ENCODE results near the gene UBP1. TPM values are rescaled to one million over a fixed set of nuclear protein-coding genes. Genes with fewer than 3 reads are reported as not detected.
A peak's percentile ranks its signal among the peaks of the same experiment; 100 is the strongest.

UBP1 gene
- total RNA-seq, 1 donor from 2014 or later, result 74.1 TPM

DNA sequence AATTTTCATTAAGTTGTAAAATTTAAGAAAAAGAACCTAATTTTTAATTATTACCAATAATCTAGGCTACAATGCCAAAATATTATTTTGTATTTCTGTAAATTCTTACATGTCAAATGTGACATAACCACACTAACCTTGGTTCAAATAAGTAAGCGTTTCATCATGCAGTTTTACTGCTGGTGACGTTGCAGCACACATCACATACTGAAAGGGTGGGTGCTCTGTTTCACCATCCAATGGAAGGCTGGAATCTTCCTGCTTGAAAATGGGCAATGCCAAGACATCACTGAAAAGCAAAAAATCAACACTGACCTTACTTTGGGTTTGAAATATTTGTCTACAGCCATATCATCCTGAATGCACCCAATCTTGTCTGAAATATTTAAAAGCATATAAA is 14.8 kb downstream of the UBP1 start:
- Histone ChIP-seq H3K9ac (no peak overlapping the region), H2AFZ (replicated peaks) (no peak overlapping the region), H3K4me1 (peaks cover 42% of the 10 kb centered on the region), H3F3A (ENCODE audit: low read depth) (peaks cover 20% of the 10 kb centered on the region), H3K27me3 (no peaks in the 10 kb centered on the region), H3K27ac (no peak overlapping the region), H3K79me2 (ENCODE audit: low read depth) (peaks cover 96% of the 10 kb centered on the region), H3K4me2 (peak overlapping the region; percentile 50), H4K20me1 (ENCODE audit: low read depth) (peaks cover 74% of the 10 kb centered on the region), H3K4me3 (no peak overlapping the region), H3K9me3 (ENCODE audit: low read depth) (no peaks in the 10 kb centered on the region), H3K36me3 (peaks cover 13% of the 10 kb centered on the region)
- TF ChIP-seq EZH2 (IDR thresholded peaks at IDR 0.05), result no peak
- TF ChIP-seq EZH2phosphoT487 (IDR thresholded peaks at IDR 0.05), result no peak
- TF ChIP-seq, protein P1, sequence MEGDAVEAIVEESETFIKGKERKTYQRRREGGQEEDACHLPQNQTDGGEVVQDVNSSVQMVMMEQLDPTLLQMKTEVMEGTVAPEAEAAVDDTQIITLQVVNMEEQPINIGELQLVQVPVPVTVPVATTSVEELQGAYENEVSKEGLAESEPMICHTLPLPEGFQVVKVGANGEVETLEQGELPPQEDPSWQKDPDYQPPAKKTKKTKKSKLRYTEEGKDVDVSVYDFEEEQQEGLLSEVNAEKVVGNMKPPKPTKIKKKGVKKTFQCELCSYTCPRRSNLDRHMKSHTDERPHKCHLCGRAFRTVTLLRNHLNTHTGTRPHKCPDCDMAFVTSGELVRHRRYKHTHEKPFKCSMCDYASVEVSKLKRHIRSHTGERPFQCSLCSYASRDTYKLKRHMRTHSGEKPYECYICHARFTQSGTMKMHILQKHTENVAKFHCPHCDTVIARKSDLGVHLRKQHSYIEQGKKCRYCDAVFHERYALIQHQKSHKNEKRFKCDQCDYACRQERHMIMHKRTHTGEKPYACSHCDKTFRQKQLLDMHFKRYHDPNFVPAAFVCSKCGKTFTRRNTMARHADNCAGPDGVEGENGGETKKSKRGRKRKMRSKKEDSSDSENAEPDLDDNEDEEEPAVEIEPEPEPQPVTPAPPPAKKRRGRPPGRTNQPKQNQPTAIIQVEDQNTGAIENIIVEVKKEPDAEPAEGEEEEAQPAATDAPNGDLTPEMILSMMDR (IDR thresholded peaks at IDR 0.05), result no peak
- H3K27me3 Mint-ChIP-seq (ENCODE audit: insufficient read depth, low read depth), result peaks cover 7% of the 10 kb centered on the region
- H3K4me3 Mint-ChIP-seq, result no peak overlapping the region
- no peak for DNase-seq (ENCODE audit: low spot score)
- H3K9me3 Mint-ChIP-seq, result no peaks in the 10 kb centered on the region
- H3K27ac Mint-ChIP-seq, result no peak overlapping the region
- H3K36me3 Mint-ChIP-seq, result peaks cover 26% of the 10 kb centered on the region
- peaks cover 41% of the 10 kb centered on the region for H3K4me1 Mint-ChIP-seq

DNA sequence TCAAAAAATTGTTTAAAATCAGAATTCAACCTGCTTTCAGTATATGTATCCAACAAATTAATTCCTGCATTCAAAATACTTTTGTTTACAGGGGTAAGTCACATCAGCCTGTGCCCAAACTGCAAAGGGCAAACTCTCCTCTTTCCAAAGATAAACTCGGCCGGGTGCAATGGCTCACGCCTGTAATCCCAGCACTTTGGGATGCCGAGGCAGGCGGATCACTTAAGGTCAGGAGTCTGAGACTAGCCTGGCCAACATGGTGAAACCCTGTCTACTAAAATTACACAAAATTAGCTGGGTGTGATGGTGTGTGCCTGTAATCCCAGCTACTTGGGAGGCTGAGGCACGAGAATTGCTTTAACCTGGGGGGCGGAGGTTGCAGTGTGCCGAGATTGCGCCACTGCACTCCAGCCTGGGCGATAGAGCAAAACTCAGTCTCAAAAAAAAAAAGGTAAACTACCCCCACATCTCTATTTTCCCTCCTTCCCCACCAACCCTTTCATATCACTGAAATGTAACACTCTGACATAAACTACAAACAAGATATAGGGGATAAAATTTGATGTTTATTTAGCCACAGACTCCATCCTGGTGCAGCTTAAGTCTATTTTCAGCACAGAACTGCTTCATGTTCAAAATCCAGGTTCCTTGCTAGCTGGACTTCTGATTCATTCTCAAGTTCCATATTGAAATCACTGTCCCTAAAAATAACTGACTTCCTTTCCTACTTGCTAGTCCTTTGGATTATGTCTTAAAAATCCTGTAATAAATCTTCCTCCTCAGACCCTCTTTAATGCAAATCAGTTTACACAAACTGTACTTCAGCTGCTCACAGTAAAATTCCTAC is 15.4 kb downstream of the UBP1 start:
- H3K4me3 ChIP-seq, result no peak overlapping the region
- TF ChIP-seq EZH2phosphoT487 (IDR thresholded peaks at IDR 0.05) (no peak), EZH2 (IDR thresholded peaks at IDR 0.05) (no peak)
- H3F3A ChIP-seq (ENCODE audit: low read depth), result peaks cover 20% of the 10 kb centered on the region
- no peaks in the 10 kb centered on the region for H3K9me3 ChIP-seq (ENCODE audit: low read depth)
- peaks cover 36% of the 10 kb centered on the region for H3K4me1 Mint-ChIP-seq
- DNase-seq (ENCODE audit: low spot score), result no peak
- peaks cover 96% of the 10 kb centered on the region for H3K79me2 ChIP-seq (ENCODE audit: low read depth)
- H2AFZ ChIP-seq (replicated peaks), result no peak overlapping the region
- peaks cover 41% of the 10 kb centered on the region for H3K4me1 ChIP-seq
- no peak overlapping the region for H3K27ac Mint-ChIP-seq
- no peaks in the 10 kb centered on the region for H3K9me3 Mint-ChIP-seq
- peaks cover 67% of the 10 kb centered on the region for H4K20me1 ChIP-seq (ENCODE audit: low read depth)
- peaks cover 7% of the 10 kb centered on the region for H3K27me3 Mint-ChIP-seq (ENCODE audit: insufficient read depth, low read depth)
- H3K36me3 Mint-ChIP-seq, result peaks cover 28% of the 10 kb centered on the region
- no peak overlapping the region for H3K9ac ChIP-seq
- H3K4me3 Mint-ChIP-seq, result no peak overlapping the region
- H3K27ac ChIP-seq, result no peak overlapping the region
- peak overlapping the region; percentile 50 for H3K4me2 ChIP-seq
- H3K36me3 ChIP-seq, result peaks cover 16% of the 10 kb centered on the region
- no peaks in the 10 kb centered on the region for H3K27me3 ChIP-seq

DNA sequence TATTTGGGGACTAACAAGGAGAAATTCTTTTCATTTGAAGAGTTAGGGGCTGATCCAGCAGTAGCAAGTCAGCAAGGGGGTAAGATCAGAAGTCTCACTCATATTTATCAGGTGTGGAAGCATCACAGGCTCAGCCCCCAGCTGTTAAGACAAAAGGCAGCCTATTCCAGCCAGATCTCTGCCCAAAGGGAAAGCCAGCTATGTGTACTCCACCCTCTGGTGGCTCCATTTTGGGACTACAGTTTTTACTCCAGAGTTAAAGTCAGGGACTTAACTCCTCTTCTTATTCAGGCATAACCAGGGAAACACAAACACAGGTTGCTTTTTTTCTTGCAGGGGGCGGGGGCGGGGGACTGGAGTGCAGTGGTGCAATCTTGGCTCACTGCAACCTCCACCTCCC is 19.2 kb downstream of the UBP1 start:
- Histone ChIP-seq H3K79me2 (ENCODE audit: low read depth) (peaks cover 79% of the 10 kb centered on the region), H3F3A (ENCODE audit: low read depth) (peaks cover under 1% of the 10 kb centered on the region), H3K9ac (no peak overlapping the region), H3K36me3 (peaks cover 19% of the 10 kb centered on the region), H3K9me3 (ENCODE audit: low read depth) (no peaks in the 10 kb centered on the region), H2AFZ (replicated peaks) (no peak overlapping the region), H3K27me3 (no peaks in the 10 kb centered on the region), H4K20me1 (ENCODE audit: low read depth) (peaks cover 37% of the 10 kb centered on the region), H3K27ac (no peak overlapping the region), H3K4me1 (peaks cover 12% of the 10 kb centered on the region), H3K4me3 (no peak overlapping the region), H3K4me2 (no peak overlapping the region)
- H3K4me3 Mint-ChIP-seq, result no peak overlapping the region
- peaks cover 31% of the 10 kb centered on the region for H3K36me3 Mint-ChIP-seq
- H3K27me3 Mint-ChIP-seq (ENCODE audit: insufficient read depth, low read depth), result peaks cover 7% of the 10 kb centered on the region
- H3K27ac Mint-ChIP-seq, result no peak overlapping the region
- TF ChIP-seq EZH2 (IDR thresholded peaks at IDR 0.05), result no peak
- TF ChIP-seq, protein P1 (IDR thresholded peaks at IDR 0.05), result no peak
- no peak for TF ChIP-seq EZH2phosphoT487 (IDR thresholded peaks at IDR 0.05)
- peaks cover 9% of the 10 kb centered on the region for H3K4me1 Mint-ChIP-seq
- H3K9me3 Mint-ChIP-seq, result no peaks in the 10 kb centered on the region
- DNase-seq (ENCODE audit: low spot score), result no peak

DNA sequence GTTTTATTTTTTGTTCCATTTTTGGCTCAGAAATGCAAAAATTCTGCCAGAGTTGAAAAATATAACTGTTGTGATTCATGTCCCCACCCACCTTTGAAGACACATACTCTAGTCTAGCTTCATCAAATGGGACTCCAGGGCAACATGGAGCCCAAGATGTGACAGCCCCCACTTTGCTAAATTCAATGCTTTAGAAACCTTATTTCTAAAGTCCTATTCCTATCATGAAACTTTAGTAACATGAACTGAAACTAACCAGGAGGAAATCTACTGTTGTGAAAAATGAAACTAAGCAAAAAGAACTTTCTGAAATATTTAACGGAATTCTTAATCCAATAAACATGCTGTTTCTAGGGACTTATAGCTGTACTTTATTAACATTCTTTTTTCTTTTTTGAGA is 20.3 kb downstream of the UBP1 start:
- Histone ChIP-seq H3K9me3 (ENCODE audit: low read depth) (no peaks in the 10 kb centered on the region), H3K4me3 (no peak overlapping the region), H4K20me1 (ENCODE audit: low read depth) (peaks cover 26% of the 10 kb centered on the region), H3K4me2 (no peak overlapping the region), H3K27ac (no peak overlapping the region), H3K4me1 (peaks cover 3% of the 10 kb centered on the region), H3F3A (ENCODE audit: low read depth) (no peaks in the 10 kb centered on the region), H3K79me2 (ENCODE audit: low read depth) (peaks cover 68% of the 10 kb centered on the region), H3K27me3 (no peaks in the 10 kb centered on the region), H3K36me3 (peaks cover 19% of the 10 kb centered on the region), H3K9ac (no peak overlapping the region), H2AFZ (replicated peaks) (no peak overlapping the region)
- H3K4me1 Mint-ChIP-seq, result peaks cover 2% of the 10 kb centered on the region
- no peak overlapping the region for H3K4me3 Mint-ChIP-seq
- no peaks in the 10 kb centered on the region for H3K9me3 Mint-ChIP-seq
- no peak overlapping the region for H3K27ac Mint-ChIP-seq
- TF ChIP-seq EZH2 (IDR thresholded peaks at IDR 0.05), result no peak
- no peak for TF ChIP-seq EZH2phosphoT487 (IDR thresholded peaks at IDR 0.05)
- TF ChIP-seq, protein P1 (IDR thresholded peaks at IDR 0.05), result no peak
- peaks cover 31% of the 10 kb centered on the region for H3K36me3 Mint-ChIP-seq
- DNase-seq (ENCODE audit: low spot score), result no peak
- H3K27me3 Mint-ChIP-seq (ENCODE audit: insufficient read depth, low read depth), result peaks cover 7% of the 10 kb centered on the region
